Ascending aorta (tissue), 2 donors: ENCODE measurements around the gene ADGRF5. TPM values are rescaled to one million over a fixed set of nuclear protein-coding genes. Genes with fewer than 3 reads are reported as not detected.

Source experiments
- DNase-seq, 2 donors: peaks; one replicate each; pipeline ENCODE4 v3.0.0-alpha.2; 2019; ENCODE audit warnings: low spot score in 2 of 2
- H3K27ac ChIP-seq, 2 donors: fragments of 200-600 bp; sonication (generic); one replicate each; pipeline ENCODE4 v1.5.1; 2016 to 2017; ENCODE audit warnings: mild to moderate bottlenecking in 1 of 2
- H3K27me3 ChIP-seq: fragments of 200-600 bp; sonication (generic); one replicate; pipeline ENCODE4 v1.5.1; 2017
- H3K36me3 ChIP-seq, 2 donors: fragments of 200-600 bp; sonication (generic); one replicate each; pipeline ENCODE4 v1.5.1; 2016
- H3K4me1 ChIP-seq, 2 donors: fragments of 200-600 bp; sonication (generic); one replicate each; pipeline ENCODE4 v1.5.1; 2016 to 2017; ENCODE audit warnings: mild to moderate bottlenecking in 1 of 2
- H3K4me3 ChIP-seq, 2 donors: fragments of 200-600 bp; sonication (generic); one replicate each; pipeline ENCODE4 v1.5.1; 2016 to 2017; ENCODE audit warnings: mild to moderate bottlenecking in 1 of 2
- H3K9me3 ChIP-seq, 2 donors: fragments of 200-600 bp; sonication (generic); one replicate each; pipeline ENCODE4 v1.5.1; 2016
- CTCF ChIP-seq, 3 experiments: fragments of 200-600 bp in 2 of 3; fragments of 450-650 bp in 1 of 3; sonication (generic) in 2 of 3; IDR thresholded peaks; one replicate each; pipeline ENCODE4 v1.5.1; 2016 to 2019; ENCODE audit warnings: antibody characterized with exemption in 3 of 3, mild to moderate bottlenecking in 1 of 3, moderate library complexity in 1 of 3
- intact Hi-C: fragments of 100-400 bp; cut with DNase I; formaldehyde crosslinking; loops from one replicate; pipeline ENCODE4 v1.15.1; 2023
- total RNA-seq: library from RNA; depleted of rRNA; stranded (reverse); fragments of >200 nt; gene quantifications from one replicate; pipeline ENCODE4 v1.1.0, GENCODE V29; 2016

Gene ADGRF5
- total RNA-seq, 1 donor from 2014 or later = 29.6 TPM

- Histone ChIP-seq H3K27me3 (no peaks in the 10 kb centered on the region), H3K36me3 (no peaks in the 10 kb centered on the region), H3K9me3 (no peaks in the 10 kb centered on the region), H3K4me3 (no peak overlapping the region), H3K4me1 (no peaks in the 10 kb centered on the region), H3K27ac (no peak overlapping the region)
- DNase-seq = no peak
- intact Hi-C loops = no loop called here
- no peak for TF ChIP-seq CTCF (IDR thresholded peaks at IDR 0.05)
Measured at GRCh38 chr6:46900266-46900665, 21.5 kb downstream of the ADGRF5 start.

GRCh38 chr6:46899659-46900058, 22.1 kb downstream of the ADGRF5 start:
- no peaks in the 10 kb centered on the region for H3K27me3 ChIP-seq
- H3K36me3 ChIP-seq = no peaks in the 10 kb centered on the region
- no peaks in the 10 kb centered on the region for H3K4me1 ChIP-seq
- intact Hi-C loops = no loop called here
- no peak overlapping the region for H3K27ac ChIP-seq
- no peak overlapping the region for H3K4me3 ChIP-seq
- TF ChIP-seq CTCF (IDR thresholded peaks at IDR 0.05) = no peak
- DNase-seq = no peak
- no peaks in the 10 kb centered on the region for H3K9me3 ChIP-seq

- no peaks in the 10 kb centered on the region for H3K4me1 ChIP-seq
- H3K27ac ChIP-seq = no peak overlapping the region
- H3K27me3 ChIP-seq = no peaks in the 10 kb centered on the region
Measured at GRCh38 chr6:46898006-46898405, 23.7 kb downstream of the ADGRF5 start.

GRCh38 chr6:46896871-46897270, 24.9 kb downstream of the ADGRF5 start:
- TF ChIP-seq CTCF (IDR thresholded peaks at IDR 0.05) = no peak
- Histone ChIP-seq H3K27ac (no peak overlapping the region), H3K9me3 (no peaks in the 10 kb centered on the region), H3K4me3 (no peak overlapping the region), H3K36me3 (no peaks in the 10 kb centered on the region), H3K4me1 (no peaks in the 10 kb centered on the region), H3K27me3 (no peaks in the 10 kb centered on the region)
- no peak for DNase-seq
- intact Hi-C loops = no loop called here

More at GRCh38 chr6:46898006-46898405, 23.7 kb downstream of the ADGRF5 start:
- intact Hi-C loops = no loop called here
- H3K36me3 ChIP-seq = no peaks in the 10 kb centered on the region
- TF ChIP-seq CTCF (IDR thresholded peaks at IDR 0.05) = no peak
- H3K4me3 ChIP-seq = no peak overlapping the region
- DNase-seq = no peak
- no peaks in the 10 kb centered on the region for H3K9me3 ChIP-seq

GRCh38 chr6:46895930-46896329, 25.8 kb downstream of the ADGRF5 start:
- no peaks in the 10 kb centered on the region for H3K4me1 ChIP-seq
- DNase-seq = no peak
- intact Hi-C loops = no loop called here
- no peak overlapping the region for H3K4me3 ChIP-seq
- no peaks in the 10 kb centered on the region for H3K27me3 ChIP-seq
- TF ChIP-seq CTCF (IDR thresholded peaks at IDR 0.05) = no peak
- no peak overlapping the region for H3K27ac ChIP-seq
- no peaks in the 10 kb centered on the region for H3K36me3 ChIP-seq
- no peaks in the 10 kb centered on the region for H3K9me3 ChIP-seq

GRCh38 chr6:46894433-46894832, 27.3 kb downstream of the ADGRF5 start:
- TF ChIP-seq CTCF (IDR thresholded peaks at IDR 0.05) = no peak
- H3K9me3 ChIP-seq = no peaks in the 10 kb centered on the region
- DNase-seq = no peak
- no peaks in the 10 kb centered on the region for H3K4me1 ChIP-seq
- no peaks in the 10 kb centered on the region for H3K36me3 ChIP-seq
- H3K27me3 ChIP-seq = no peaks in the 10 kb centered on the region
- intact Hi-C loops = no loop called here
- no peak overlapping the region for H3K4me3 ChIP-seq
- no peak overlapping the region for H3K27ac ChIP-seq
